Activated CD4-positive, alpha-beta memory T cell treated with anti-CD3 and anti-CD28 coated beads, Interleukin-2, amount 10 ng/mL, durations not matched to agents 7 days and 5 days (primary cell): ENCODE results near the gene INPPL1. TPM values are rescaled to one million over a fixed set of nuclear protein-coding genes. Genes with fewer than 3 reads are reported as not detected.
"Not testable (repeated sequence)": the region's sequence is repeated elsewhere in the genome, so short reads cannot be mapped to it uniquely, and the experiment has no call there.

Experiments
- CTCF ChIA-PET: fragments of 350-600 bp; sonication (Branson Sonifier 250); formaldehyde crosslinking; loops from one replicate; lab custom pipeline; 2021; ENCODE audit warnings: antibody characterized with exemption, inconsistent platforms; lab: Charles Lee
- POLR2A ChIA-PET: fragments of 350-600 bp; sonication (Branson Sonifier 250); formaldehyde crosslinking; loops from one replicate; lab custom pipeline; 2021; ENCODE audit warnings: antibody characterized with exemption; lab: Charles Lee
- DNase-seq: peaks from one replicate; pipeline ENCODE4 v3.0.0-alpha.2; 2020
- H3K27ac Mint-ChIP-seq: one replicate; pipeline ENCODE4 v1.8.0; 2021; ENCODE audit warnings: mild to moderate bottlenecking, mixed read lengths
- H3K27me3 Mint-ChIP-seq: one replicate; pipeline ENCODE4 v1.8.0; 2021; ENCODE audit warnings: mixed read lengths
- H3K36me3 Mint-ChIP-seq: one replicate; pipeline ENCODE4 v1.8.0; 2021; ENCODE audit warnings: low read depth, mixed read lengths
- H3K4me1 Mint-ChIP-seq: one replicate; pipeline ENCODE4 v1.8.0; 2021; ENCODE audit warnings: mixed read lengths
- H3K4me3 Mint-ChIP-seq: one replicate; pipeline ENCODE4 v1.8.0; 2021; ENCODE audit warnings: mild to moderate bottlenecking, mixed read lengths
- H3K9me3 Mint-ChIP-seq: one replicate; pipeline ENCODE4 v1.8.0; 2021; ENCODE audit warnings: mixed read lengths
- total RNA-seq, 2 experiments: library from RNA; stranded (reverse); gene quantifications; one replicate each; pipeline ENCODE4 v1.2.3, GENCODE V29; 2021

The INPPL1 gene
- total RNA-seq, 2 experiments from 2014 or later: 138 to 153 TPM

DNA sequence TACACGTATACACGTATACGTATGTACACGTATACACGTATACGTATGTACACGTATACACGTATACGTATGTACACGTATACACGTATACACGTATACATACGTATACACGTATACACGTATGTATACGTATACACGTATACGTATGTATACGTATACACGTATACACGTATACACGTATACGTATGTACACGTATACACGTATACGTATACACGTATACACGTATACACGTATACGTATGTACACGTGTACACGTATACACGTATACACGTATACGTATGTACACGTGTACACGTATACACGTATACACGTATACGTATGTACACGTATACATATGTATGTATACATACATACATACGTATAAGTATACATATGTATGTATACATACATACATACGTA lies 23.1 kb upstream of the INPPL1 start:
- CTCF ChIA-PET, H3K36me3 Mint-ChIP-seq, H3K9me3 Mint-ChIP-seq, H3K27ac Mint-ChIP-seq, POLR2A ChIA-PET, H3K4me3 Mint-ChIP-seq, H3K27me3 Mint-ChIP-seq, DNase-seq: not testable (repeated sequence)
- peaks cover 11% of the 10 kb centered on the region for H3K4me1 Mint-ChIP-seq

DNA sequence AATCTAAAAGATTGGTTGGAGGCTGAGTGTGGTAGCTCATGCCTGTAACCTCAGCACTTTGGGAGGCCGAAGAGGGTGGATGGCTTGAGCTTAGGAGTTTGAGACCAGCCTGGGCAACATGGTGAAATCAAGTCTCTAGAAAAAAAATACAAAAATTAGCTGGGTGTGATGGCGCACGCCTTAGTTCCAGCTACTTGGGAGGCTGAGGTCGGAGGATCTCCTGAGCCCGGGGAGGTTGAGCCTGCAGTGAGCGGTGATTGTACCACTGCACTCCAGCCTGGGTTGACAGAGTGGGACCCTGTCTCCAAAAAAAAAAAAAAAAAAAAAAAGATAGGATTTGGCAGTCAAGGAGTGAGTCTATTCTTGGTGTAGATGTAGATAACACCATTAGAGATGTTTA lies 22.0 kb upstream of the INPPL1 start:
- CTCF ChIA-PET: no interaction called here
- H3K27ac Mint-ChIP-seq: no peak overlapping the region

DNA sequence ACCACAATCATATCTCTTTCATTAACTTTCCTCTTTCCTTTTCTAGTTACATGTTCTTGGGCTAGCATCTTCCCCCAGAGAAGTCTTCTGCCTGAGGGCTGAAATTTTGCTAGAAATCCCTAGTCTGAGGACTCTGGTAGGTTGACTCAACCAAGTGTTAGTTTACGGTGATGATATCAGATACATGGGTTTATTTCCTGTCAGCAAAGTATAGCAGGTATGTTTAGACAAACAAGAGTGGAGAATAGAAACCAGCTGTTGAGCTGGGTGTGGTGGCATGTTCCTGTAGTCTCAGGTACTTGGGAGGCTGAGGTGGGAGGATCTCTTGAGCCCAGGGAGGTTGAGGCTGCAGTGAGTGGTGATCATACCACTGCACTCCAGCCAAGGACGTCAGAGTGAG lies 21.4 kb upstream of the INPPL1 start:
- Mint-ChIP-seq H3K36me3 (no peaks in the 10 kb centered on the region), H3K9me3 (no peaks in the 10 kb centered on the region), H3K4me3 (no peak overlapping the region), H3K4me1 (peaks cover 11% of the 10 kb centered on the region), H3K27me3 (no peaks in the 10 kb centered on the region), H3K27ac (no peak overlapping the region)
- DNase-seq: no peak
- ChIA-PET POLR2A (interaction anchor here (1.4 kb wide), 1 partner anchor 22 kb away, joined by 3 read pairs; the partner anchor contains the start of gene INPPL1), CTCF (no interaction called here)

More for the DNA sequence above, 22.0 kb upstream of the INPPL1 start:
- Mint-ChIP-seq H3K9me3 (no peaks in the 10 kb centered on the region), H3K27me3 (no peaks in the 10 kb centered on the region), H3K4me3 (no peak overlapping the region), H3K36me3 (no peaks in the 10 kb centered on the region), H3K4me1 (peaks cover 11% of the 10 kb centered on the region)
- POLR2A ChIA-PET: interaction anchor here (0.8 to 1.4 kb wide), 2 partner anchors 21 to 22 kb away, joined by 3 read pairs; partner anchors contain the start of gene INPPL1
- no peak for DNase-seq

DNA sequence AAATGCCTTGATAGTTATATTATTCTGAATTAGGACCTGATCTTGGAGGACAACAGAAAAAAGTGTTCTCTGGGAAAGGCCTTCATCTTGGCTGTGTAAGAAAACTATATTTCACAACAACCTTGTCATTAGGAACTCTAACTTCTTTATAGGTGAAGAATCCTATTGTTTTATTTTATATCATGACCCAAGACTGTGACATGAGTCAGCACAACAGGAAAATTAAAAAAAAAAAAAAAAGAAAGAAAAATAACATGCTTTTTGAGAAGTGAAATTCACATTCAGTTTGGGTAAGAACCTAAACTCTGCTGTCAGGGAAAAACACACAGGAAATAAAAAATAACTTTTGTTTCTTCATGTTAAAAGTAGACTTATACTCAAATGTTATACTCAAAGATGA lies 19.7 kb upstream of the INPPL1 start:
- CTCF ChIA-PET: interaction anchor here (0.9 to 1.7 kb wide), 2 partner anchors 18 to 61 kb away, joined by 3 read pairs; no protein-coding TSS in a partner anchor
- no peak for DNase-seq
- peaks cover 10% of the 10 kb centered on the region for H3K9me3 Mint-ChIP-seq
- H3K4me1 Mint-ChIP-seq: peaks cover 11% of the 10 kb centered on the region
- H3K27me3 Mint-ChIP-seq: peaks cover 15% of the 10 kb centered on the region
- POLR2A ChIA-PET: no interaction called here
- H3K36me3 Mint-ChIP-seq: no peaks in the 10 kb centered on the region
- no peak overlapping the region for H3K27ac Mint-ChIP-seq
- no peak overlapping the region for H3K4me3 Mint-ChIP-seq

DNA sequence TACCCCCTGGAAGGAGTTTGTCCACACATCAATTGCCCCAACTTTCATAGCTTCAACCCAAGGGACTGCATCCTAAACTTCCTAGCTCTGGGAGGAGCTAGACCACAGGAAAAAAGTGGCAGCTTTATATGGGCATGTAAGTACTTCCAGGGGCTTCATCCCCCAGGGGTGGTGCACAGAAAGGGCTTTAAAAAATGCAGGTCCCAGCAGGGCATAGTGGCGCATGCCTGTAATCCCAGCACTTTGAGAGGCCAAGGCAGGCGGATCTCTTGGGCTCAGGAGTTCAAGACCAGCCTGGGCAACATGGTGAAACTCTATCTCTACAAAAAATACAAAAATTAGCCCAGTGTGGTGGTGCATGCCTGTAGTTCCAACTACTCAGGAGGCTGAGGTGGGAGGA lies 17.8 kb upstream of the INPPL1 start:
- CTCF ChIA-PET: interaction anchor here (0.6 to 1.0 kb wide), 3 partner anchors 24 to 263 kb away, joined by 3 to 5 read pairs (median 4); no protein-coding TSS in a partner anchor
- H3K27ac Mint-ChIP-seq, POLR2A ChIA-PET, H3K36me3 Mint-ChIP-seq, H3K4me3 Mint-ChIP-seq, DNase-seq: not testable (repeated sequence)
- Mint-ChIP-seq H3K4me1 (peaks cover 11% of the 10 kb centered on the region), H3K27me3 (peaks cover 19% of the 10 kb centered on the region), H3K9me3 (peaks cover 13% of the 10 kb centered on the region)

DNA sequence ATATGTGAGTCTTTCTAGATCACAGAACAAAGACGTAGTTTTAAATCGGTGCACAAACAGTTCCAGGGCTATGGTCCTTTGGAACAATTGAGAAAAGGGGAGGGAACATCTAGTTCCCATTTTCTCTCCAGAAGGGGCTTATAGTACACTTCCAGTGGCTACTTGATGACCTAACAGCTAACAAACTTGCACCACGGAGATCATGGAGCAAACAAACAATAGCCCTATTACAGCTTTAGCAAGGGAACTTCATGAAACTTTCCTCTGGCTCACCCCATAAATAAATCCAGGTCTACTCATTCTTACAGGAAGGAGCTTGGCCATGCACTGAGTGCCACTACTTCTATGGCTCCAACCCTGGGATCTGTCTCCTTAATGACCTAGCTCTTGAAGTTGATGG lies 16.3 kb upstream of the INPPL1 start:
- H3K9me3 Mint-ChIP-seq: peaks cover 13% of the 10 kb centered on the region
- H3K36me3 Mint-ChIP-seq: no peaks in the 10 kb centered on the region
- H3K27me3 Mint-ChIP-seq: peaks cover 27% of the 10 kb centered on the region
- no peak overlapping the region for H3K4me3 Mint-ChIP-seq
- peaks cover 3% of the 10 kb centered on the region for H3K4me1 Mint-ChIP-seq
- ChIA-PET CTCF (interaction anchor here (1.4 kb wide), 1 partner anchor 64 kb away, joined by 3 read pairs; no protein-coding TSS in a partner anchor), POLR2A (no interaction called here)
- H3K27ac Mint-ChIP-seq: no peak overlapping the region
- DNase-seq: peak; percentile 1

DNA sequence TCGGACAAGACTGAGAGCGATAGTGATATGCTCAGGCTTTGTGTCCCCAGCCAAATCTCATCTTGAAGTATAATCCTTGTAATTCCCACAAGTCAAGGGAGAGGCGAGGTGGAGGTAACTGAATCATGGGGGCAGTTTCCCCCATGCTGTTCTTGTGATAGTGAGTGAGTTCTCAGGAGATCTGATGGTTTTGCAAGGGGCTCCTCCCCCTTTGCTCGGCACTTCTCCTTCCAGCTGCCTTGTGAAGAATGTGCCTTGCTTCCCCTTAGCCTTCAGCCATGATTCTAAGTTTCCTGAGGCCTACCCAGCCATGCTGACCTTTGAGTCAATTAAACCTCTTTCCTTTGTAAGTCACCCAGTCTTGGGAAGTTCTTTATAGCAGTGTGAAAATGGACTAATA lies 15.5 kb upstream of the INPPL1 start:
- Mint-ChIP-seq H3K4me3 (no peak overlapping the region), H3K27ac (no peak overlapping the region), H3K4me1 (no peaks in the 10 kb centered on the region), H3K36me3 (no peaks in the 10 kb centered on the region), H3K27me3 (peaks cover 31% of the 10 kb centered on the region), H3K9me3 (peaks cover 13% of the 10 kb centered on the region)
- DNase-seq: peak; percentile 0
- ChIA-PET CTCF (interaction anchor here (1.4 kb wide), 1 partner anchor 64 kb away, joined by 3 read pairs; no protein-coding TSS in a partner anchor), POLR2A (no interaction called here)

DNA sequence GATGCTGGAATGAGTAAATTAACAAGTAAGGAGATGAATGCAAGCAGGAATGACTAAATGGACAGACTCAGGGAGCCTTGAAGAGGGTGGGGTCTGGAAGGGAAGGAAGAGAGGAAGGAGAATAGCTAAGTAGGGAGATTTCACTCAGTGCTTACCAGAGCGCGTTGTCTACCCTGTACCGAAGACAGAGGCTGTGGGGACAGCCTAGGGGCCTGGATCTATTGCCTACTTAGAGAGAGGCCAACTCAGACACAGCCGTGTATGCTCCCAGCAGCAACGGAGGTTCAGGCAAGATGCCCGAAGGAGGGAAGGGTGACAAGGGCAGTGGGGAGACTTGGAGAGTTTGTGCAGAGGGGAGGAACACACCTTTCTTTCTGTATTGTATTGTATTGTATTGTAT lies 7.9 kb upstream of the INPPL1 start, which contains the start of gene FOLR2:
Gene FOLR2, plus strand, starts transcription at position 157 of the 400 bp plus-strand sequence. CDS start 1,791 bp downstream, outside the sequence.
- DNase-seq: no peak
- H3K4me3 Mint-ChIP-seq: no peak within 1 kb of the TSS
- no peaks in the 10 kb centered on the region for H3K36me3 Mint-ChIP-seq
- CTCF ChIA-PET: interaction anchor here (1.3 kb wide), 1 partner anchor 199 kb away, joined by 3 read pairs; no protein-coding TSS in a partner anchor
- no peak within 1 kb of the TSS for H3K27ac Mint-ChIP-seq
- peaks cover 47% of the 10 kb centered on the region for H3K27me3 Mint-ChIP-seq
- H3K9me3 Mint-ChIP-seq: no peaks in the 10 kb centered on the region
- POLR2A ChIA-PET: no interaction called here
- peaks cover 17% of the 10 kb centered on the region for H3K4me1 Mint-ChIP-seq

DNA sequence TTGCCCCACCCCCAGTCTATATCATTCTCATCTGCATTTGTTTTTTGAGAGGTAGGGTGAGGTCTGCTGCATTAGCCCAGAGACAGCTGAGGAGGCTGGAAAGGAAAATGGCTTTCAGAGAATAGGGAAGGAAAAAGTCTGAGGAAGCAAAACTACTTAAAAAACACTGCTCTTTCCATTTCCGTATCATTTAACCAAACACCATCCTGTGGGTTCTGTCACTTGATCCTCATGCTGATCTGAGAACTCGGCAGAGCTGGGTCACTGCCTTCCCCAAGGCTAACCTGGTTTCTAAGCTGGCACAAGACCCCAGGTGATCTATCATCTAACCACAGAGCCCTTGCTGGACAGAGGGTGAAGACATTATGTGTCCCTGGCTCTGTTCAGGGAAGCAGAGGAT lies 6.7 kb upstream of the INPPL1 start:
- H3K4me1 Mint-ChIP-seq: peaks cover 27% of the 10 kb centered on the region
- H3K9me3 Mint-ChIP-seq: no peaks in the 10 kb centered on the region
- H3K27ac Mint-ChIP-seq: no peak overlapping the region
- ChIA-PET CTCF (no interaction called here), POLR2A (no interaction called here)
- peaks cover 43% of the 10 kb centered on the region for H3K27me3 Mint-ChIP-seq
- no peaks in the 10 kb centered on the region for H3K36me3 Mint-ChIP-seq
- no peak for DNase-seq
- H3K4me3 Mint-ChIP-seq: no peak overlapping the region

DNA sequence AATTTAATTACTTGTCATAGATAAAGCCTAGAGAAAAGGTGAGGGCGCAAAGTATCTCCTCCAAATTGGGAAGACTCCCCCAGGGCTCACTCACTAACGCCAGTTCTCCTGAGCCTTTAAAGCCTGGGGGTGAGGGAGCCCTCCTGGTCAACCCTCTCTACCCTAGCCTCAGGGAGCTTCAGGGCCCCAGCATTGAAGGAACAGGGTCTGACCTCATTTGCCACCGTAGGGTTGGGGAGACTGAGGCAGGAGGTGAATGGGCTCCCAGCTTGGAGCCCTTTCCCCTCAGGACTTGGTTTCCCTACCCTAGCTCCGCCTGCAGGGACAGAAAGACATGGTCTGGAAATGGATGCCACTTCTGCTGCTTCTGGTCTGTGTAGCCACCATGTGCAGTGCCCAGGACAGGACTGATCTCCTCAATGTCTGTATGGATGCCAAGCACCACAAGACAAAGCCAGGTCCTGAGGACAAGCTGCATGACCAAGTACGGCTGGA lies 6.3 kb upstream of the INPPL1 start:
- CTCF ChIA-PET: no interaction called here
- H3K27ac Mint-ChIP-seq: no peak overlapping the region
- no peaks in the 10 kb centered on the region for H3K36me3 Mint-ChIP-seq
- no peak for DNase-seq
- H3K4me1 Mint-ChIP-seq: peaks cover 29% of the 10 kb centered on the region
- POLR2A ChIA-PET: no interaction called here
- H3K27me3 Mint-ChIP-seq: peaks cover 39% of the 10 kb centered on the region
- no peaks in the 10 kb centered on the region for H3K9me3 Mint-ChIP-seq
- no peak overlapping the region for H3K4me3 Mint-ChIP-seq

DNA sequence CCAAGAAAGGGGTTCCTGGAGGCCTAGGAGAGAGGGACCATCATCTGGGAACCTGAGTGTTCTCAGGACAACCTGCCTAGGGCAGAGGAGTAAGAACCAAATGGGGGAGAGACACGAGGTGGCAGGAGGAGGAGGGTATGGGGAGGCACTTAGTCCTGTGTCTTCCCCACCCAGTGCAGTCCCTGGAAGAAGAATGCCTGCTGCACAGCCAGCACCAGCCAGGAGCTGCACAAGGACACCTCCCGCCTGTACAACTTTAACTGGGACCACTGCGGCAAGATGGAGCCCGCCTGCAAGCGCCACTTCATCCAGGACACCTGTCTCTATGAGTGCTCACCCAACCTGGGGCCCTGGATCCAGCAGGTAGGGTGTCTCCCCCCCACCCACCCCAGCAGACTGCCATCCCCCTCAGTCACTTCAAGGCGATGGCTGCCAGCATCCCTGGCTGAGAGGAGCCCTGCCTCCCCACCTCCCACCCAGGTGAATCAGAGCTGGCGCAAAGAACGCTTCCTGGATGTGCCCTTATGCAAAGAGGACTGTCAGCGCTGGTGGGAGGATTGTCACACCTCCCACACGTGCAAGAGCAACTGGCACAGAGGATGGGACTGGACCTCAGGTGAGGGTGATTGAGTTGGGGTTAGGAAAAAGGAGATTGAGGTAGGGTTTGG lies 3.7 kb upstream of the INPPL1 start:
- H3K27me3 Mint-ChIP-seq: peaks cover 24% of the 10 kb centered on the region
- H3K4me3 Mint-ChIP-seq: no peak overlapping the region
- no peak overlapping the region for H3K27ac Mint-ChIP-seq
- CTCF ChIA-PET: no interaction called here
- peaks cover 5% of the 10 kb centered on the region for H3K36me3 Mint-ChIP-seq
- POLR2A ChIA-PET: interaction anchor here (0.9 kb wide), 1 partner anchor 11 kb away, joined by 3 read pairs; no protein-coding TSS in a partner anchor
- H3K4me1 Mint-ChIP-seq: peaks cover 37% of the 10 kb centered on the region
- no peaks in the 10 kb centered on the region for H3K9me3 Mint-ChIP-seq
- DNase-seq: no peak

DNA sequence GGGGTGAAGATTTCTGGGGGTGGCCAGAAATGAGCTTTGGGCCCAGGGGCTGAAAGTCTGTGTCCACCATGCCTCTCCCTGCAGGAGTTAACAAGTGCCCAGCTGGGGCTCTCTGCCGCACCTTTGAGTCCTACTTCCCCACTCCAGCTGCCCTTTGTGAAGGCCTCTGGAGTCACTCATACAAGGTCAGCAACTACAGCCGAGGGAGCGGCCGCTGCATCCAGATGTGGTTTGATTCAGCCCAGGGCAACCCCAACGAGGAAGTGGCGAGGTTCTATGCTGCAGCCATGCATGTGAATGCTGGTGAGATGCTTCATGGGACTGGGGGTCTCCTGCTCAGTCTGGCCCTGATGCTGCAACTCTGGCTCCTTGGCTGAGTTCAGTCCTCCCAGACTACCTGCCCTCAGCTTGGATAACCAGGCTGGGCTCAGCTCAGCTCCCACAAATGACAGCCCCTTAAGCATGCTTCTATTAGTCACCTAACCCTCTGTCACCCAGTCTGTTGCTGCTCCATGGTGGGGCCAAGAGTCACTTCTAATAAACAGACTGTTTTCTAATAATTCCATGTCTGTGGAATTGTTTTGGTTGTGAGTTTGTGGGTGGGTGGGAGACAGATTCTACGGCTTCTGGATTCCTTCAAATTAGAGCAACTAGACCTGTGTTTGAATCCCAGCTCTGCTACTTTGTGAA lies 3.0 kb upstream of the INPPL1 start:
- Mint-ChIP-seq H3K36me3 (peaks cover 5% of the 10 kb centered on the region), H3K27me3 (peaks cover 17% of the 10 kb centered on the region), H3K4me1 (peaks cover 43% of the 10 kb centered on the region), H3K4me3 (no peak overlapping the region), H3K9me3 (no peaks in the 10 kb centered on the region), H3K27ac (no peak overlapping the region)
- ChIA-PET POLR2A (interaction anchor here (0.9 to 2.6 kb wide), 3 partner anchors 10 to 293 kb away, joined by 3 to 18 read pairs (median 3); partner anchors contain the start of genes RNF121 and XNDC1N), CTCF (interaction anchor here (1.1 to 2.4 kb wide), 3 partner anchors 38 to 209 kb away, joined by 4 to 13 read pairs (median 11); no protein-coding TSS in a partner anchor)
- no peak for DNase-seq
